Ascending aorta (tissue), 2 donors: Measurements from ENCODE around the gene SURF1. TPM values are rescaled to one million over a fixed set of nuclear protein-coding genes. Genes with fewer than 3 reads are reported as not detected.

Experiments
- DNase-seq, 2 donors: peaks; one replicate each; pipeline ENCODE4 v3.0.0-alpha.2; 2019; ENCODE audit warnings: low spot score in 2 of 2
- H3K27ac ChIP-seq, 2 donors: fragments of 200-600 bp; sonication (generic); one replicate each; pipeline ENCODE4 v1.5.1; 2016 to 2017; ENCODE audit warnings: mild to moderate bottlenecking in 1 of 2
- H3K27me3 ChIP-seq: fragments of 200-600 bp; sonication (generic); one replicate; pipeline ENCODE4 v1.5.1; 2017
- H3K36me3 ChIP-seq, 2 donors: fragments of 200-600 bp; sonication (generic); one replicate each; pipeline ENCODE4 v1.5.1; 2016
- H3K4me1 ChIP-seq, 2 donors: fragments of 200-600 bp; sonication (generic); one replicate each; pipeline ENCODE4 v1.5.1; 2016 to 2017; ENCODE audit warnings: mild to moderate bottlenecking in 1 of 2
- H3K4me3 ChIP-seq, 2 donors: fragments of 200-600 bp; sonication (generic); one replicate each; pipeline ENCODE4 v1.5.1; 2016 to 2017; ENCODE audit warnings: mild to moderate bottlenecking in 1 of 2
- H3K9me3 ChIP-seq, 2 donors: fragments of 200-600 bp; sonication (generic); one replicate each; pipeline ENCODE4 v1.5.1; 2016
- intact Hi-C: fragments of 100-400 bp; cut with DNase I; formaldehyde crosslinking; loops from one replicate; pipeline ENCODE4 v1.15.1; 2023
- total RNA-seq: library from RNA; depleted of rRNA; stranded (reverse); fragments of >200 nt; gene quantifications from one replicate; pipeline ENCODE4 v1.1.0, GENCODE V29; 2016
- TF ChIP-seq, protein P1 (sequence below), 3 experiments: fragments of 200-600 bp in 2 of 3; fragments of 450-650 bp in 1 of 3; sonication (generic) in 2 of 3; IDR thresholded peaks; one replicate each; pipeline ENCODE4 v1.5.1; 2016 to 2019; ENCODE audit warnings: antibody characterized with exemption in 3 of 3, mild to moderate bottlenecking in 1 of 3, moderate library complexity in 1 of 3

SURF1 gene
- total RNA-seq: 19.9 TPM

- TF ChIP-seq, protein P1, sequence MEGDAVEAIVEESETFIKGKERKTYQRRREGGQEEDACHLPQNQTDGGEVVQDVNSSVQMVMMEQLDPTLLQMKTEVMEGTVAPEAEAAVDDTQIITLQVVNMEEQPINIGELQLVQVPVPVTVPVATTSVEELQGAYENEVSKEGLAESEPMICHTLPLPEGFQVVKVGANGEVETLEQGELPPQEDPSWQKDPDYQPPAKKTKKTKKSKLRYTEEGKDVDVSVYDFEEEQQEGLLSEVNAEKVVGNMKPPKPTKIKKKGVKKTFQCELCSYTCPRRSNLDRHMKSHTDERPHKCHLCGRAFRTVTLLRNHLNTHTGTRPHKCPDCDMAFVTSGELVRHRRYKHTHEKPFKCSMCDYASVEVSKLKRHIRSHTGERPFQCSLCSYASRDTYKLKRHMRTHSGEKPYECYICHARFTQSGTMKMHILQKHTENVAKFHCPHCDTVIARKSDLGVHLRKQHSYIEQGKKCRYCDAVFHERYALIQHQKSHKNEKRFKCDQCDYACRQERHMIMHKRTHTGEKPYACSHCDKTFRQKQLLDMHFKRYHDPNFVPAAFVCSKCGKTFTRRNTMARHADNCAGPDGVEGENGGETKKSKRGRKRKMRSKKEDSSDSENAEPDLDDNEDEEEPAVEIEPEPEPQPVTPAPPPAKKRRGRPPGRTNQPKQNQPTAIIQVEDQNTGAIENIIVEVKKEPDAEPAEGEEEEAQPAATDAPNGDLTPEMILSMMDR (IDR thresholded peaks at IDR 0.05): no peak
- intact Hi-C loops: loop anchor here (1.0 to 5.0 kb wide), 5 partner anchors 8 to 131 kb away; partner anchors contain the start of genes MED22, REXO4, RPL7A and STKLD1
- peaks cover 19 to 28% of the 10 kb centered on the region in 2 donors for H3K36me3 ChIP-seq
- H3K4me3 ChIP-seq: peak within 1 kb of the TSS; percentile 70 to 87
- H3K4me1 ChIP-seq: peaks cover 10 to 16% of the 10 kb centered on the region in 2 donors
- peak; percentile 52 to 92 for DNase-seq
- peak within 1 kb of the TSS; percentile 47 to 72 for H3K27ac ChIP-seq
- no peaks in the 10 kb centered on the region for H3K27me3 ChIP-seq
- no peaks in the 10 kb centered on the region for H3K9me3 ChIP-seq
Measured at GRCh38 chr9:133356391-133357091, at the start of gene SURF1, which contains the start of gene SURF2. SURF1 (minus strand) TSS chr9:133356487; CDS start chr9:133356453, 34 bp downstream. SURF2 (plus strand) TSS chr9:133356550; CDS start chr9:133356593, 43 bp downstream.

DNA sequence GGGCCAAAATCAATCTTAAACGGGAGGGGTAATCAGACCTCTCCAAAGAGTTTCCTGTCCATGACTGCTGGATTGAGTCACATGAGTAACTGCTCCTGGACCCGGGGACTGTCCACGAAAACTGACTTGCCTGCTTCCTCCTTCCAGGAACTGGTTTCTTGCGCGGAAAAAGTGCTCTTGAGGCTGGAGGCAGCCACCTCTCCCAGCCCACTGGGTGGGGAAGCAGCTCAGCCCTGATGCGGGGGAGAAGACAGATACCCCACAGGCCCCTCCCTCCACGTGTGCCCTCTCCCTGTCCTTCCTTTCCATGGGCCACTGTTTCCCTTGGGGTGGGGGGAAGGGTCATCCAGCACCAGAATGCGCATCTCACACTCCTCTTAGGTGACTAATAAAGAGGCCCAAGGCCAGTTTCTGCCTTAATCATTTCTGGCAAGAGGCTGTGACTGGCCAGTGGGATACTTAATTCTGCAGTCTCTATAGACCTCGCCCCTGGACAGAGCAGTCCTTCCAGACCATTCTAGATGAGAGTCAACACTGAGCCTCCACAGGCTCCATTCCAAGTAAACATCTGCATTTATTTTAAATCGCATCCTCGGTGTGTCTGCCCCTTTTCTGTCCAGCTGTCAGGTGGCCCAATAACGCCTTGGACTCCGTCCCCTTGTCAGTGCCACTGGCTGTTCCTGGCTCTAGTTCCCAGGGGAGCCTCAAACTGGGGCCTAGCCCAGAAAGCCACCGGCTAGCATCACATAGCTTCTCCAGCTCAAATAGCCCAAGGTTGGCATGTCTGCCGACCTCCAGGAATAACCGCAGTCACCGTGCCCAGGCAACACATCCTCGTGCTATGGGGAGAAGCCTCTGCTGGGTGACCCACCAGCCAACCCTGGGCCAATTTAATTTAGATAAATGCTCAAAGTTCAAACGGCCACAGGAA lies 49.5 kb upstream of the SURF1 start:
- H3K9me3 ChIP-seq: no peaks in the 10 kb centered on the region
- TF ChIP-seq, protein P1 (IDR thresholded peaks at IDR 0.05): no peak
- intact Hi-C loops: loop anchor here (1.0 to 5.0 kb wide), 2 partner anchors 81 to 322 kb away; no protein-coding TSS in a partner anchor
- peaks cover 33 to 56% of the 10 kb centered on the region in 2 donors for H3K36me3 ChIP-seq
- no peak for DNase-seq
- no peaks in the 10 kb centered on the region for H3K4me1 ChIP-seq
- no peaks in the 10 kb centered on the region for H3K27me3 ChIP-seq
- no peak overlapping the region for H3K4me3 ChIP-seq
- H3K27ac ChIP-seq: no peak overlapping the region

DNA sequence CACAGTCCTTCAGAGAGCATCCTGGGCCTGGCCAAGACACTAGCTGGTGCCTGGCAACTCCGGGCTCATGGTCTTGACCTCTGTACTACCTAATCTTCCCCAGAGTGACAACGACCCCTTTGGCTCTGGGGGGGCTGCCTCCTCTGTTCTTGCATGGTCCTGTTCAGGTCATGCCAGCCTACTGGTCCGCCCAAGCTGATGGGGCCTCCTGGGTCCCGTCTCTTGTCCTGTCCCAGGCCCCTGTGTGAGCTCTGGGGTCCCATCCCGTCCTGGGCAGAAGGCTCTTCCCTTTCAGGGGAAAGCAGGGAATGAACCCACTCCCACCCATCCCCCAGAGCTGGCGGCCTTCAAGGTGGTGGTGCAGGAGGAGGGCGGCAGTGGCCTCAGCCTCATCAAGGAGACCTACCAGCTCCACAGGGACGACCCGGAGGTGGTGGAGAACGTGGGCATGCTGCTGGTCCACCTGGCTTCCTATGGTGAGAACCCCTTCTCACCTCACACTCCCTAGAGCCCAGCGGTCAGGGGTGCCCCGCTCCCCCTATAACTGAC lies 48.2 kb upstream of the SURF1 start:
- no peaks in the 10 kb centered on the region for H3K9me3 ChIP-seq
- H3K27ac ChIP-seq: no peak overlapping the region
- TF ChIP-seq, protein P1 (IDR thresholded peaks at IDR 0.05): no peak
- intact Hi-C loops: loop anchor here (5.0 kb wide), 1 partner anchor 323 kb away; no protein-coding TSS in a partner anchor
- H3K27me3 ChIP-seq: no peaks in the 10 kb centered on the region
- peaks cover 23 to 47% of the 10 kb centered on the region in 2 donors for H3K36me3 ChIP-seq
- no peak overlapping the region for H3K4me3 ChIP-seq
- no peak for DNase-seq
- no peaks in the 10 kb centered on the region for H3K4me1 ChIP-seq

DNA sequence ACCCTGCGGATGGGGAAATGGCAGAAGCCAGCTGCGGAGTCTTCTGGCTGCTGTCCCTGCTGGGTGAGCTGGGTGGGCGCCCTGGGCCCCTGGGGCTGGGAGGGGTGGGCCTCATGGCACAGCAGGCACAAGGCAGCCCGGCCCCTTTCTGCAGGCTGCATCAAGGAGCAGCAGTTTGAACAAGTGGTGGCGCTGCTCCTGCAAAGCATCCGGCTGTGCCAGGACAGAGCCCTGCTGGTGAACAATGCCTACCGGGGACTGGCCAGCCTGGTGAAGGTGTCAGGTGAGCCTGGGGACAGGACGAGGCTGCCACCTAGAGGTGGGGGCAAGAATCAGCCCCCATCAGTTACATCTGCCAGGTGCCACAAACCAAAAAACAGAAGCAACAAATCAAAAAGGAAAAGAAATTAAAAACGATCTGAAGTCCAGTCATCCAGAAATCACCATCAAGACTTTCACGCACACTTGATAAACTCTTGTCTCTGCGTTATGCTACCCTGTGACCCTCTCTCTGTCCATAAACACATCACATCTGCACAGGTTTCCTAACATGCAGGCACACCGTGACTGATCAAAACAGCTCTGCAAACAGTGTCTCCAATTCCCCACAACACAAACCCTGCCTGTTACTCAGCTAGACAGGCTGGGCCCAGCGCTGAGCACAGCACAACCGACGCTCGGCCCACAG lies 47.6 kb upstream of the SURF1 start:
- no peak overlapping the region for H3K27ac ChIP-seq
- intact Hi-C loops: no loop called here

More for the DNA sequence above, 47.6 kb upstream of the SURF1 start:
- peaks cover 23 to 42% of the 10 kb centered on the region in 2 donors for H3K36me3 ChIP-seq
- TF ChIP-seq, protein P1 (IDR thresholded peaks at IDR 0.05): peak in 2 of 3 experiments; percentile 20 to 26
- H3K27me3 ChIP-seq: no peaks in the 10 kb centered on the region
- H3K4me1 ChIP-seq: no peaks in the 10 kb centered on the region
- no peak for DNase-seq
- H3K9me3 ChIP-seq: no peaks in the 10 kb centered on the region
- H3K4me3 ChIP-seq: no peak overlapping the region
